HG03469 (cell line): ENCODE results near the gene SLCO2A1.

ENCODE experiments used
- ATAC-seq: cut with Tn5 transposase; IDR thresholded peaks from one replicate; pipeline ENCODE4 v1.9.1; 2021; ENCODE audit warnings: mild to moderate bottlenecking, moderate library complexity, moderate number of reproducible peaks; ENCODE audit not compliant: unreplicated experiment

SLCO2A1 gene

DNA sequence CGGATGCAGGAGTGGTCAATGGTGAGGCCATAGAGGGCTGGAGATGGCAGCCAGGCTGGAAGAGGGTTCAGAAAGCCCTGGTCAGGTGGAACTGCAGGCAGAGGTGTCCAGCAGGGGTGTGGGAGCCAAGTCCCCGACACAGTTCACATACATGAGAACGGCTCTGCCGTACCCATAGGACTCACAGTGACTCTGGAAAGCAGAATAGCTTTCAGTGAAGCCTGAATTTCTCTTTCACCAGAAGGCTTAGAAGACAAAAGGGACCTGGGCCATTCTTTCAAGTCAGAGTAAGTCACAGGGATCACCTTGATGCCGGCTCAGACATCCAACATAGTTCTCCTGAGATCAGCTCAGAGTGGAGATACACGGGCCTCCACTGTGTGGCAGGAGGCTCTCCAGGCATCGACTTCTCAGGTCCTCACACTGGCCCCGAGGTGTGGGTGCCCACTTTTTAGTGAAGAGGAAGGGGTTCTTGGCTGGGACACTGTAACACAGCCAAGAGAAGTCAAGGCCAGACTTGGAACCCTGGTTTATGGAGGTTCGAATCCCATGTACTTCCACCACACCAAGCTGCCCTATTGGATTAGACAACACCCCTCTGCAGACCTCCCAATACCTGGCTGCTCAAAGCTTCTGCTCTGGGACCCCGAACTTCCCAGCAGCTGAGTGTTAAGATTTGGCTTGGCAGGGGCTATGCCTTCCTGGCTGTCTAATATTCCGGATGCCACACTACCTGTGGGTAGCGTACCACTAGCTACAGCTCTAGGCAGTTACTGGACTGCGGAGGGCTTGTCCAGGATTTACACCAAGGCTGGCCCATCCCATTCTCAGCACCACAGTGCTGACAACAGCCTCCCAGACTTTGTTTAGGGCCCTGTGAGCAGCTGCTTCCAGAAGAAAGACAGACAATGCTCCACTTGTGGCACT is 93.6 kb downstream of the SLCO2A1 start:
- no peak for ATAC-seq

DNA sequence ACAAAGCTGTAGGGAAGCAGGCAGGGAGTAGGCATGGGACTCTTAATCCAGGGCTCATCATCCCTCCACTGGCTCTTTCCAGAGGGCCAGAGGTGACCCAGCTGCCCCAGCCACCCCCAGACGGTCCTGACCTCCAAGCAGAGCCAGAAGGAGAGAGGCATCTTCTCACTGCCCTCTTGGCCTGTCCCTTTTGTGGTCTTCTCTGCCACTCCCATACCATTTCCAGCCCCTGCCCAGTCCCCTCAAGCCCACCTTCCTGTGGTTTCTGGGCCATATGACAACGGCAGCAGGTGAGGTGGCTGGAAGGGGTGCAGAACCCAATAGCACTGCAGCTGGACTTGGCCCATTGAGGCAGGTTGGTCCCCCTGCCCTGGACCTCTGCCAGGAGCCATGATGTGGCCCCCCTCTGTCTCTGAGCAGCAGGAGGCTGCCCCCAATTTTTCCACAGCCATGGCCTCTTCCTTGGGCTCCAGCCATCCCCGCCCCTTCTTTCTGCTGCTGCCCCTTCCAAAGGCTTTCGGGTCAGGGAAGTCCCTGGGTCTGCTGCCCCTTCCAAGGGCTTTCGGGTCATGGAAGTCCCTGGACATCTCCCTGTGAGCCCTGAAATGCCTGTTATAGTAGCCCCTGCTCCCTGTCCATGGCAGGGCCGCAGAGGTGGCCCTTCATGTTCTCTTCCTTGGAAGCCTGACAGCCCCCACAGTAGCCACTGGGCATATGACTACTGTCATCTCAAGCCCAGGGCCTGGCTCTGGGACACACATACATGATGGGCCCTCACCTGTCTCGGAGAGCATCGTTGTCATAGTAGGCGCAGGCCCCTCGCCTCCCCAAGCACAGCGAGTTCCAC is 94.5 kb downstream of the SLCO2A1 start:
- ATAC-seq = no peak

DNA sequence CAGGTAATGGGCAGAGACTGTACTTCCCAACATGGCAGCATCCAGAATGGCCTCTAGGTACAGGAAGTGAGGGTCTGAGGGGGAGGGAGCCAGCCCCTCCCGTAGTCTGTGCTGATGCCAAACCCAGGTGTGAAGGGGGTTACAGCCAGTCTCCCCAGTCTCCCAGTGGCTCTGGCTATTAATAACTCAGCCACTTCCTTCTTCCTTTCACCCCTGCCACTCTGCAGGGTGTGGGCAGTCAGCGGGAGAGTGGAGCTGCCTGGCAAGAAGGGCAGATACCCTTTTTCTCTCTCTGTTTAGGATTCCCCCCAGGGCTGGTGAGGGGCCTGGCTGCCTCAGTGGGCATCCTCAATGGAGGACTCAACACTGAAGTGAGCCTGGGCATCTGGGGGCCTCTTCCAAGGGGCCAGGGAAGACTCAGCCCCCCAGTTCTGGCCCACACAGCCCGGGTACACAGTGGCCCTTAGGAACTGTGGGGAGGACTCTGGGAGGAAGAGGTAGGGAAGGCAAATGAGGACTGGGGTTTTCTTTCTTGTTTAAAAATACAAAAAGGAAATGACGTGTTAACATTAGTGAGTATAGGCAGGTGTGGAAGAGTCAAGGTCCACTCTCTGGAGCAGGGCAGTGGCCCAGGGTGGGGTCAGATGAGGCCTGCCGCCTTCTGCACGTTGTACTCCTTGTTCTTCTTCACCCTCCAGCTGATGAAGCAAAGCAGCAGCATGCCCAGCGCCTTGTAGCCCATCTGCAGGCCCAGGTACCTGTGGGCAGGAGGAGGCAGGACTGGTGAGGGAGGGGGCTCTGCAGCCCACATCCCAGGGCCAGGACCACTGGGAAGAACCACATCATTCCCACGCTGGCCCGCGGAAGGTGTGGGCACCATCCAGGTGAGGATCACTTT is 95.4 kb downstream of the SLCO2A1 start:
- no peak for ATAC-seq

DNA sequence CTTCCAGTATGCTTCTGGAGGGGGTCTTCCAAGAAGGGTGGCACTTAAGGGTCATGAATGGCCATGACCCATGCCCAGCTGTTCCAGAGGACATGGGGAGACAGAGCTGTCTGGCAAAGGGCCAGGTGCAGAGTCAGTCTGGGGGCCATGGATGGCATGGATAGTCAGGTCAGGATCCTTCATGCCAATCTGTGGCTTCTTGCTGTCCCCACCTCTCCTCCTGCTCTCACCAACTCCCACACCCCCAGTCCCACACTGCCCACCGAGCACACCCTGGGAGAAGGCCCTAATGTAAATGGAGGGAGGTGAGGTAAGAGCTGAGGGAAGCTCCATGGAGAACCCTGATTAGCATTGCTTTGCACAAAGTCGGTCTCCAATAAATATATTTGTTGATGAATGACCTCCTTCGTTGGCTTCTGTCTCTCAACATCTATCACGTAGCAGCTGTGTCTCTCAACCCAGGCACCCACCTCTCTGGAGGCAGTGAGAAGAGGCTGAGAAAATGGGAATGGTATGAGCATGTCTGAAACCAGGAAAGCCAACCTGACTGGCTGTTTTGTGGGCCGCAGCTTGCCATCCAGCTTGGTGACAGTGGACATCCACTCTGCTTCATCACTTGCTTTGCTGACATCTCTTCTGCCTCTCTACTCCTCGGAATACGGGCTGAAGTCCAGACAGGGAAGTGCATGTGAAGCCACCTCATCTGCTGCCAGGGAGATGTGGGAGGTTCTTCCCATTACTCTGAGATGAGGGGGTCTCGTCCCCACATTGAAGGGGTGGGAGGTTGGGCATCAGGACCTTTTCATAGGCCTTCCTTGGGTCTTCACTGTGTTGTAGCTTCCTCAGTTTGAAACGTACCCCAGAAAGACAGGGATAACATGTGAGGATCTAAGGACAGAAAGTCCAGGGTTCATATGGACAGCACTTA is 96.4 kb downstream of the SLCO2A1 start:
- ATAC-seq = no peak

DNA sequence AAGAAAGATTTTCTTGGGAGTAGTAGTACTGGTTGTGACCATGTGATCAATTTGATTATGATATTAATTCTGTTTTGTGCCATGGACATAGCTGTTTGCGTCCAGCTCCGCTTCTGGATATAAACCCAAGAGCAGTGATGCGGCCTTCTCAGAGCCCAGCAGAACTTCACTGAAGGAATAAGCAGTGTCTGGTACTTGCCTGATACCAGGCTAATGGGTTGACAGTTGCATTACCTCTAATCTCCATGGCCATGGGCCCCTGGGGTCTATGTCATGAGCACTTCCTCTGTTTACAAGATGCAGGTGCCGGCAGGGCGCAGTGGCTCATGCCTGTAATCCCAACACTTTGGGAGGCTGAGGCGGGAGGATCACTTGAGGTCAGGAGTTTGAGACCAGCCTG is 97.7 kb downstream of the SLCO2A1 start:
- ATAC-seq = no peak

DNA sequence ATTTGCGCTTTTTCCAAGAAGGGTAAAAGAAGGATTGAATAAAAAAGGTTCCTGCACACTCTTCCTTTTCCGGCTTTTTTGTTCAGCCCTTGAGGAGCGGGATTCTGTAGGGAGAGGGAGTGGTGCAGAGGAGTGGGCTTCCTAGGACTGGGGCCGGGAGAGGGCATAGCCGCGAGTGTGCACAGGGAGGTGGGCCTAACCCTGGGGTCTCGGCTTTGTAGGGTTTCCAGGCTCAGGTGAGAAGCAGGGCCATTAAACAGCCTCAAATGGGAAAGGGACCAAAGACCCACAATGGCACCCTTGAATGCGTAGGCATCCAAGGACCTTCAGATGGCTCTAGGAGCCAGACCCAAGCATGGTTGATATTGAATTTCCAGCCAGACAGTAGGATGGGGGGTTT is 98.6 kb downstream of the SLCO2A1 start:
- ATAC-seq = no peak

DNA sequence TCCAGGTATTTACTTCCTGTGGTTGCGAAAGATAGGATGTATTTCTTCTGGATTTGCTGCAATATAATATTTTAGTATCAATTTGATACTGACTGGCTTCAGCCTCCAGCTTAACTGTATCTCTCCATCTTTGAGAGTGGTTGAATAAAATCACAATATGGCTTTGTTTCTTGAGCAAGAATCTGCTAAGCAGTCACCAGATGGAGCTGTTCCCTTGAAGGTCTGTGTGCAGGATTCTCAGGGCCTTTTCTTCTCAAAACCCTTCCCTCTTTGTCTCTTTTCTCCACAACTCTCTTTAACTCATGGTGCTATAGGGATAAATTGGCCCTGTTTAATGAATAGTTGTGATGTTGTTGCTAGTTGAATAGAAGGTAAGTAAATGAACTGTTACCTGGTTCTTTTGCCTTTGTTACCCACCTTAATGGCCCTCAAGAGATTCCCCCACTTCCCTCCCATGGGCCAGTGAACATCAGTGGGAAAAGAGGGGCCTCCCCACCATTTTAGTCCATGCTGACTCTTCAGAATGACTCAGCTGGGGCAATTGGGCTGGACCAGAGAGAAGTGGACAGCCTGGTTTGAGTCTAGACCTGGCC is 99.3 kb downstream of the SLCO2A1 start:
- no peak for ATAC-seq

DNA sequence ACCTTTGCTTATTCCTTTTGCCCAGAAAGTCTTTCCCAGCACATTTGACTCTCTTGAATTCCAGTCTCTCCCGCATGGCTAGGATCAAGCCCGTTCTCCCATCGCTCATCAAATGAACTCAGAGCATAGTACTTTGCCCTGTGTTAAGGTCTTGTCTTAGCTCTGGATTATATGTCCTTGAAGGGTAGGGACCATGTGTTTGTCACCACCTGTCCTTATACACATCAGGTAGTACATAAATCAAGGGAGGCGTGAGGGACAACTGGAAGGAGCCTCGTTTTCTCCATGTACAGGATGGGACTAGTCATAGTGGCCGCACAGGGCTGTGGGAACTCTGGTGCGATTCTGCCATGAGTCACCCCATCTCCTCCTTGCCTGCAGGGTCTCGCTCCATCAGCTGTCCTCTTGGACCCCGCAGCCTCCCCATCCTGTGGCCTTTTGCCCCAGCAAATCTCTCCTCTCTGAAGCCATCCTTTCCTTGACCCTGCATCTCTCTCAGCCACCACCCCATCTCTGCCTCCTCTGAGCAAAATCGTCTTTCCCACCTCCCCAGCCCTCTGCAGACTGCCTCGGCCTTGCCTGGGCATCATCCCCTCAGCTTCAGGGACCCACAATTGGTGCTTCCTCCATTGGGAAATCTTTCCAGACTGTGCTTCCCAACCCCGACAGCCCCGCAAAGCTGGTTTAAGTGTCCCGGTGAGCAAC is 100.7 kb downstream of the SLCO2A1 start:
- ATAC-seq = no peak

DNA sequence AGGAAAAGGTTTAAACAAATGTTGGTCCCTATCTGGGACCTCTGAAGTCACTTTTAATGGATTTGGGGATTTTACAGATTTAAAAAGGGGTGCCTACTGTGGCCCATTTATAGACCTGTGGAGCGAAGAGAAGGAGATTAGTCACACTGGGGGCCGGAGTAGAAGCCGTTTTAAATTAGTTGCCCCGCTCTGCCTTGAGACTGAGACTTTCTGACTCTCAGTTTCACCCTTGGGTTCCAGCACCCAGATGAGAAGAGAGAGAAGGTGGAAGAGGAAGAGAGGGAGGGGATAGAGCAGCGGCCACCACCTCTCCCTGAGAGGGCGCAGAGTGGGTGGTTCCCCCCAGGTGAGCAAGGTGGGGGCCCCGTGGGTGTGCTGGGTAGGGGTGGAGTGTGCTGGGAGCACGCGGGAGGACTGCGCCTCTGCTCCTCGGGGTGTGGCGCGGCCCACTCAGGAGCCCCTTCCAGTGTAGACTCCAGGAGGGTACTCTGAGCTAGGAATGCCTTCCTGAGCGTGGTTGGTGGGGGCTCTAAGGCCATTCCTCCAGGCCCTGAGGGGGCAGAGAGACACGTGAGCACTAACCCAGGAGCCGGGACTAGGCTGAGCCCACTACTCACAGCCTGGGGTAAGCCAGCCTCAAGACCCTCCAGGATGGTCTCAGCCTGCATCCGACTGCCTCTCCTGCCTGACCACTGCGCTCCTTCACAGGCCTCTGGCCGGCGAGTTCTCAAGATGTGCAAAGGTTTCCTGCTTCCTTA is 101.4 kb downstream of the SLCO2A1 start:
- ATAC-seq = no peak

DNA sequence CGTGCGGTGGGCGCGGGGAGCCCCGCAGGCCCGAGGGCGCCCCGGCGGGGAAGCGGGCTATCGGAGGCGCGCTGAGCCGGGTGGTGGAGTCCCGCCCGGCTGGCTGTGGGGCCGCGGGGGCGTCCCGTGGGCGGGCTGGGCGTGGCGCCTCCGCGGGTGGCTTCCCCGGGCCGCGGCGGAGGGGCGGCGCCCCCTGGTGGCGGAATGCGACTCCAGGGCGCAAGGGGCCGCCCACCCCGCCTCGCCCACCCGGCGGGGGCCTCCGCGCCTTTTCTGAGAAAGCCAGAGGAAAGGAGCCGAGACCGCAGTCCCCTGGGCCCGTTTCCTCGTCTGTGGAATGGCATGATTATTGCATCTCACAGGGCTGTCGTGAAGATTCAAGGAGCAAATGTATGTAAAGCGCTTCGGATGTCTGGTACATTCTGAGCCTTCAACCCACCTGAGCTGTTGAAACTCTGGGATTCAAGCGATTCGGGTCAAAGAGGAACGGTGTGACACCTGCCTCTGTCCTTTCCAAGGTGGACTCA is 102.1 kb downstream of the SLCO2A1 start:
- no peak for ATAC-seq

DNA sequence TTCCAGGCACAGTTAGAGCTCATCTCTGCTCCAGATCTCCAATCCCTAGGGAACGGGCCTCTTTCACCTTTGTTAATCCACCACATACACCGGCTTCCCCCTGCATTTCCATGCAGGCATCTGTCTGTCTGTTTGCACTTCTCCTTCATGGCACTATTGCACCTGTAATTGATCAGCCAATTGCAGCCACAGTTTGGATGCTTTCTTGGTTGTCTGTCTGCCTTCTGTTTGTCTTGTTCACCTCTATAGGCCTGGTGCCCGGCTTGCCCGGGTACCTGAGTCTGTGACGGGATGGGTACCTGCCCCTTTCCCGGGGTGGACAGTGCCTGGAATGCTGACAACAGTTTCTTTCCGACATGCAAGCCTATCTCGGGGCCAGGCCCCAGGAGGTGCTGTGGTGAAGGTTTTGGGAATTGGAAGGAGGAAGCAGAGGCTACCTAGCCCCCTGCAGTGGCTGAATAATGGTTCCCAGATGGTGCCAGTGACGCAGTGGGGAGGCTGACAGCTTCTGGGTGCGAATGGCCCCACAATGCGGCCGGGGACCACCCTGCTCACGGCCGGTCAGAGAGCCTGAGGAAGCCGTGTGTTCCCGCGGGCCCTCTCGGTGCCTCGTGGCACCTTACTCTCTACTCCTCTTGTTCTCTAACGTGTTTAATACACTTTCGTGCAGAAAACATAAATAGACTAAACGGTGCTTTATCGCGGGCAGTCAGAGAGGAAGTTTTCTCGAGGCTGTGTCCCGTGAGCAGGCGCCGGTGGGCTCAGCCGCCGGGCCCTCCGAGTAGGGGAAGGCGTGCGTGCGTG is 102.8 kb downstream of the SLCO2A1 start:
- no peak for ATAC-seq

DNA sequence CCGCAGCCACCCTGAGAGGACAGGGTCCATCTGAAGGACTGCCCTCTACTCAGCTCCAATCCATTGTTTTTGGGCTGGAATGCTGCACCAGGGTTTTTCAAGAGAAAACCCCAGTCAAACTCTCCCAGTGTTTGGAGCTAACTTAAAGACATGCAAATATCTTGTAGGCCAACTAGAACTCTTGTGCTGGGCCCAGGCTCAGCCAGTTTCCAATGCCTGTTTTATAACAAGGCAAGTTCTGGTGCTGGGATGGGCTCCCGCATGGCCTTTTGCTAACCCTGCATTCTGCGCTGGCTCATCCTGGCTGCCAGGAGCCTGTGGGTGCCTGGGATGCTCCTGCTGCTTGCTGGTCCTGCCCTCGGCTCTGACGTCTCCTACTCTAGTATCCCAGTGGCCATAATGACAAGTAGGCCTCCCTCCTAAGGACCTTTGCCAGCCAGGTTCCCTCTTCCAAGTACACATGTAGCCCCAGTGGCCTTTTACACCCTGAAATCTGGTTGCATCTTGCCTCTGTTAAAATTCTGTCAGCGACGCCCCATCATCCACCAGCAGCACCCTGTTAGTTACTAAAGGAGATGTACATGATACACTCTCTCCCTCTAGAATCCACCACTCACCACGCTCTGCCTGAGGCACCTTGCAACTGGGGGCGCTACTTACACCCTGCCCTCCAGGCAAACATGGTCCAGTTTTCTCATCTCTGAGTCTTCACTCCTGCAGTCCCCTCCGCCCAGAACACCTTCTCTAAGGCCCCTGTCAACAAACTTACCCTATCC is 103.6 kb downstream of the SLCO2A1 start:
- no peak for ATAC-seq

DNA sequence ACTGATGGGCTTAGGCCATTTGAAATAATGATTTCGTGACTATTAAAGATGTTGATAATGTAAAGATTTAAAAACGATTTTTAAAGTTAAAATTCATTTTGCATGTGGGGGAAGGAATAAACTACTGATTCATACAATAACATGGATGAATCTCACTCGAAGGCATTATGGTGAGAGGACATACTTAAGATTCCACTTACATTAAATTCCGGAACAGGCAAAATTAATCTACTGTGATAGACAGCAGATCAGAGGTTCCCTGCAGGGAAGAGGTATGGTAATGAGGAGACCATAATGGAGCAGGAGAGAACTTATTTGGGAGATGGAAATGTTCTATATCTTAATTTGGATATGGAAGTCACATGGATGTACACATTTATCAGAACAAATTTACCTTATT is 105.7 kb downstream of the SLCO2A1 start:
- no peak for ATAC-seq

DNA sequence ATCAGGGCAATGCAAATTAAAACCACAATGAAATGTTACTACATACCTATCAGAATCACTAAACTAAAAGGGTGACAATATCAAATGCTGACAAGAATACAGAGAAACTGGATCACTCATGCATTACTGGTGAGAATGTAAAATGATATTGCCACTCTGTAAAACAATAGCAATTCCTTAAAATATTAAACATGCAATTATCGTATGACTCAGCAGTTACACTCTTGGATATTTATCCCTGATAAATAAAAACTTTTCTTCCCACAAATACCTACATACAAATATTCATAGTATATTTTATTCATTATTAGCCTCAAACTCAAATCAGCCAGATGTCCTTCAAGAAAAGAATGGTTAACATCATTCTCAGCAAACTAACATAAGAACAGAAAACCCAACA is 108.1 kb downstream of the SLCO2A1 start:
- ATAC-seq = no peak

DNA sequence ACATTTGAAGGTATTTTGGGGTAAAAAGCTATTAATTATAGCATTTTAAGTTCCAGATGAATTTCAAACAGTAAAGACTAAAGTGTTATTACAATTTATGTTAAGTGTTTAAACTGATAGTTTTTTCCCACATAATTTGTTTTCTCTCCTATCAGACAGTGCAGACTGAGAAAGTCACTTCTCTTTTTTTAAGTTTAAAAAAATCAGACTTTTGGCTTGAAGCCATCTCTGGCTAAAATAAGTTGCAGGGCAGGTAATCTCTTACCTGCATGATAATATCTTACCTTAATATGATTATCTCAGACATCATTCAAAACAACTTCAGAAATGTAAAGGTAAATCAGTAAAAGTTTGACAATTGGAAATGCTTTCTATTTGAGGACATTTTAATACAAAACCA is 112.6 kb downstream of the SLCO2A1 start:
- no peak for ATAC-seq
